Breast epithelium (tissue), 3 donors: ENCODE data around the gene SPATA24.

ENCODE experiments used
- CTCF ChIP-seq, 3 donors: fragments of 450-650 bp; IDR thresholded peaks; one replicate each; pipeline ENCODE4 v1.5.1; 2016 to 2017; ENCODE audit warnings: antibody characterized with exemption in 3 of 3, mild to moderate bottlenecking in 3 of 3, moderate library complexity in 3 of 3
- POLR2AphosphoS5 ChIP-seq, 3 donors: sonication (generic); formaldehyde crosslinking; IDR thresholded peaks; one replicate each; pipeline ENCODE4 v1.6.1; 2017; ENCODE audit warnings: antibody characterized with exemption in 3 of 3

GRCh38 chr5:139360384-139360783, 43.5 kb downstream of the SPATA24 start:
- TF ChIP-seq POLR2AphosphoS5 (IDR thresholded peaks at IDR 0.05) (no peak), CTCF (IDR thresholded peaks at IDR 0.05) (no peak)
